NCI-H1092 treated with DMSO at 0.1 percent for 48 hours (cell line): ENCODE measurements around the gene GPR89B.
"Not testable (repeated sequence)": the region's sequence is repeated elsewhere in the genome, so short reads cannot be mapped to it uniquely, and the experiment has no call there.

Experiments
- DNase-seq: peaks from one replicate; lab custom pipeline; 2025; lab: John Stamatoyannopoulos, UW

The GPR89B gene

DNA sequence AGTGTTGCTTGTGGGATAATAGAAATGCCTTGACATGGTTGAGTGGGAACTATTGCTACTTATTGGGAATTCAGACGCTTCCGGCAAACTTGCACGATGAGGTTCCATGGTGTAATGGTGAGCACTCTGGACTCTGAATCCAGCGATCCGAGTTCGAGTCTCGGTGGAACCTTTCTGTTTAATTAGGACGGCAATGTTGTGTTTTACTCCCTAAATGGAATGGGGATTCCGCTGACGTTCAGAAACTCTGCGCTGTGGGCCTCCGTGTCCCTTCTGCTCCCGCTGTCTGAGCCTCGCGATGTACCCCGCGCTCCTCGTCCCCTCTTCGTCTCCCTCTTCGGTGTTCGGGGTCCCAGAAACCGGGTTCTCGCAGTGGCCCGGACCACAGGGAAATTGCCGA, 104.5 kb downstream of the GPR89B start:
- DNase-seq = not testable (repeated sequence)

DNA sequence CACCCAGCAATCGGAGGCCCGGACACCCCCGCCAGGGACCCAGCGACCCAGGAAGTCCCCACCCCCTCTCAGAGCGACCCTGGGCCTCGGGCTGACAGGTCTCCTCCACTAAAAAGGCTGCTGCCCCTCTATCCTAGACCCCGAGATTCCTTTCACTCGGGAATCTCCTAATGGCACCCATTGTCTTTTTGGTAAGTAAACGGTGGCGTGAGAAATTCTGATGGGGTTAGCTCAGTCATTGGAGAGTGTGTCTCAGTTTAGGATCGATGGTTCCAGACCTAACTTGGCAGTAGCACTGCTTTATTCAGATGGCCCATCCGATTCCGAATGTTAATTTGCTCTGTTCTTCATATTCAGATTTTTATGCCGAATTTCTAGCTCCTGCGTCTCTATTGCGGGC, 104.9 kb downstream of the GPR89B start:
- not testable (repeated sequence) for DNase-seq

DNA sequence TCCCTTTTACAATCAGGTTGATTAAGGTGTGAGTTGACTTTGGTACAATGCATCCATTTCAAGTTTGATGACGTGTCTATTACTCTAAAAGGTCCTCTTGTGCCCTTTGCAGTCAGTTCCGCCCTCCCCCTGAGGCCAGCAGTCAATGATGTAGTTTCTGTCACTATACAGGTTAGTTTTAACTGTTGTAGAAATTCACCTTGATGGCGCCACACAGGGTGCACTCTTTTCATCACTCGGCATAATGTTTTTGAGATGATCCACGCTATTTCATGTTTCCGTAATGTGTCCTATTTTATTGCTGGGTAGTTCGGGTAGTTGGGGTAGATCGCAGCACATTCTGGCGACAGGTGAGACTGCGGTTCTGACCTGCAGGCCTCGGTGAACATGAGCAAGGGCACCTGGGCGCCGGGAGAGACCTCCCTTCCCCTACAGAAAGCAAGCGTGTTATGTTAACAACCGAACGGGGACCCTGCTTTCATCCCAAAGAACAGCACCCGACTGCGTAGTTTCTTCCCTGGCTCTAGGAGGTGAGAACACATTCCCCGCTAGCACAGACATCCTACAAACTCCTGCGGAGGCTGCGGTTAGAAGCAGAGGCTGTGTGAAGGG, 109.7 kb downstream of the GPR89B start:
- DNase-seq = not testable (repeated sequence)

DNA sequence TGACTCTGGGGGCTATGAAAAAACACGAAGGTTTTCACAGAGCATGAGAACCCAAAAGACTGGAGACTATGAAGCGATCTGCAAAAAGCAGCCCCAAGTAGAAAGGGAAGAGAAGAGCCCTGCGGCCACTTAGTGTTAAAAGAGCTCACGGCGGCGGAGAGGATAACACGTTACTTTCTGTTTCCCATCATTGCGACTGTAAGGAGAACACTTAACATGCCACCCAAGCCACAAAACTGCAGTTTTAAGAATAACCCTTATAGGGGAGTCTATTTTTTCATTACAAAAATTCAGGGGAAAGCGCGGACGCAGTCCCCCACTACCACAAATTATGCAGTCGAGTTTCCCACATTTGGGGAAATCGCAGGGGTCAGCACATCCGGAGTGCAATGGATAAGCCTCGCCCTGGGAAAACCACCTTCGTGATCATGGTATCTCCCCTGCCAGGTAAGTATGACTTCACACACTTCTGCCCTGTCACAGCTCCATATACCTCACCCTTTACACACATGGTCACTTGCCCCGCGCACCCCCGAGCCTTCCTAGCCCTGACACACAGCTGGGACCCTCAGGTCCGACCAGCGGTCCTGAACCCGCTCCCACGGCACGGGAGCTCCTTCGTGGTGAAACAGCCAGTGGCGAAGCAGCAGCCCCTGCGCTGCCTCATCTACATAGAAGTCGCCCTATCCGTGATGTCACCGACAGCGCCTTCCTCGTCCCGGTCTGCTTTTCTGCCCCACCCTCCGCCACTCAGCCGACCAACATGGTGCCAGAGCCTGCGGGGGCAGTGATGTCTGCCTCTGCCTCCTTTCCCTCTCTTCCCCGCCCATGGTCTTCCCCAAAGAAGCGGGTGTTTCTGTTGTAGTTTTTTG, 110.5 kb downstream of the GPR89B start:
- peak; percentile 46 for DNase-seq
